ENCODE results near the gene CABP1.

CABP1 gene

DNA sequence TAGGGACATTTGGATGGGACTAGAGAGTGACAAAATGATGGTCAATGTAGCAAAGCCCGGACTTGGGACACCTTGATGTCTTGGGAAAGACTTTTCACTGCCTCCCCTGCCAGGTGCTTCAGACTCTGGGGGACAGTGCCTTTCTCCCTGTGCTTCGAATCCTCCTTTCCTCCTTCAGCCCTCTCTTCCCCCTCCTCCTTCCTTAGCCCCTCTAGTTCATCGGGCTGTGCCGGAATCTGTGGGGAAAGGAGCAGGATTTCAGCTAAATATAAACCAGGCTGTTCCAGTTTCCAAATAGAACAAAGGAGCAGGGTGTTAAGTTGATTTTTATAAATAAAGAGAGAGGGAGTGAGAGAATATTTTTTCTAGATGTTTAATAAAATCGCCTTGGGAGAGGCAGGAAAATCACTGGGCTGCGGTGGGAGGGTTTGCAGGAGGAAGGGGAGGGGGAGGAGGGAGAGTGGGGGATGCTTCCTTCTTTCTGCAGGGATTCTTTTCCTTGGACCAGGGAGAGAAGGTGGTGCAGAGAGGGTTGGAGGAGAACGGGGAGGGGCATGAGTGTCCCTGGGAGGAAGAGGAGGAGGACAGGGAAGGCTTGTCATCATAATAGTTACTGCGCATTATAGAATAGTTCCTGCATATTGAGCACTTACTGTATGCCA lies 21.3 kb upstream of the CABP1 start:
- Mint-ChIP-seq H3K4me1 (peaks cover 12% of the 10 kb centered on the region), H3K27me3 (peaks cover 11% of the 10 kb centered on the region), H3K4me3 (no peak overlapping the region), H3K27ac (no peak overlapping the region), H3K9me3 (no peaks in the 10 kb centered on the region), H3K36me3 (no peaks in the 10 kb centered on the region)

GRCh38 chr12:120620624-120621023 lies 19.8 kb upstream of the CABP1 start:
- H3K27ac Mint-ChIP-seq: no peak overlapping the region
- H3K36me3 Mint-ChIP-seq: no peaks in the 10 kb centered on the region
- peaks cover 11% of the 10 kb centered on the region for H3K27me3 Mint-ChIP-seq
- H3K9me3 Mint-ChIP-seq: no peaks in the 10 kb centered on the region
- no peaks in the 10 kb centered on the region for H3K4me1 Mint-ChIP-seq
- no peak overlapping the region for H3K4me3 Mint-ChIP-seq

DNA sequence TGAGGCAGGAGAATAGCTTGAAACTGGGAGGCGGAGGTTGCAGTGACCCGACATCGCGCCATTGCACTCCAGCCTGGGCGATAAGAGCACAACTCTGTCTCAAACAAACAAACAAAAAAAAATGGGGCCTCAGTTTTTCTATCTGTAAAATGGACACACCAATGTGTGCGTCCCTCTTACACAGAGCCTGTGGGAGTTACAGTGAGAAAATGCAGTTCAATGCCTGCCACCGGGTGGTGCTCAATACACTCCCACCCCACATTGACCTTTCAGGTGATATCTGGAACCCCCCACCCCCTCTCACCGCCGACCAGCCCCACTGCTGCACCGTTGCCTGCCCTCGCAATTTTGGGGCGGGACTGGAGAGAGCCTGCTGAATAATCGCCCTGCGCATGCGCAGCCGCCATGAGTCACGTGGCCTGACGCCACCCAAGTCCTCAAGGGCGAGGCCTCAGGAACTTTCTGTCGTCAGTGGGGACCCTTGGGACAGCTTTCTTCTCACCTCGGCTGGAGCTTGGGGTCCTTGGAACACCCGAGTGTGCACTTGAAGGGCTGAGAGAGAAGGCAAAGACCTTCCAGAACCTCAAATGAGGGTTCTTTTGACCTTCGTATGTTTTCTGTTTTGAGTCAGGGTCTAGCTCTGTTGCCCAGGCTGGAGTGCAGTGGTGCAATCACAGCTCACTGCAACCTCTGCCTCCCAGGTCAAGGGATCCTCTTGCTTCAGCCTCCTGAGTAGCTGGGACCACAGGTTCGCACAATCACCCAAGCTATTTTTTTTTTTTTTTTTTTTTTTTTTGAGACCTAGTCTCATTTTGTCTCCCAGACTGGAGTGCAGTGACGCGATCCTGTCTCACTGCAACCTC lies 14.6 kb upstream of the CABP1 start:
- Mint-ChIP-seq H3K27ac (no peak overlapping the region), H3K36me3 (no peaks in the 10 kb centered on the region), H3K4me1 (no peaks in the 10 kb centered on the region), H3K27me3 (no peaks in the 10 kb centered on the region), H3K4me3 (no peak overlapping the region), H3K9me3 (no peaks in the 10 kb centered on the region)

- H3K9me3 Mint-ChIP-seq: no peaks in the 10 kb centered on the region
- H3K27me3 Mint-ChIP-seq: no peaks in the 10 kb centered on the region
- H3K4me3 Mint-ChIP-seq: no peak overlapping the region
- H3K4me1 Mint-ChIP-seq: no peaks in the 10 kb centered on the region
- H3K36me3 Mint-ChIP-seq: no peaks in the 10 kb centered on the region
- H3K27ac Mint-ChIP-seq: no peak overlapping the region
These were observed 11.5 kb upstream of the CABP1 start for GRCh38 chr12:120628919-120629318.

- Mint-ChIP-seq H3K27me3 (no peaks in the 10 kb centered on the region), H3K27ac (no peak overlapping the region), H3K4me1 (no peaks in the 10 kb centered on the region), H3K4me3 (no peak overlapping the region), H3K9me3 (no peaks in the 10 kb centered on the region), H3K36me3 (no peaks in the 10 kb centered on the region)
These were observed 10.1 kb upstream of the CABP1 start for GRCh38 chr12:120630104-120630892.

DNA sequence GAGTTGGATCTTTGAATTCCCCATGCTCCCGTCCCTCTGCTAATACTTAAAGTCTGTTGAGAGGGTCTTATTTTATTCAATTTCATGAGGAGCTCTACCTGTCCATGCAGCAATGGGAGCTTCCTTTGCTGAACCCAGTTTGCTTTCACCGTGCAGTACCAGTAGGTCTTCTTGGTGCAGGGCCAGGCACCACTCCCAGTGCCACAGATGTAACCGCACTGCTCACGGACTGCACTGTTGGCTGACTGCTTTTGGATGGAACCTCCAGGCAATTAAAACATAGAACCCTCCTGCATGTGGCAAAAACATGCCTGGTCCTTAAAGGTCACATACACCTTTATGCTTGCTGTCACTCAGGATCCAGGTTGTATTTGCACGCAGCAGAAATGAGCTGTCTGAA lies 9.3 kb upstream of the CABP1 start:
- Mint-ChIP-seq H3K9me3 (no peaks in the 10 kb centered on the region), H3K27ac (no peak overlapping the region), H3K4me1 (no peaks in the 10 kb centered on the region), H3K36me3 (no peaks in the 10 kb centered on the region), H3K27me3 (no peaks in the 10 kb centered on the region), H3K4me3 (no peak overlapping the region)

DNA sequence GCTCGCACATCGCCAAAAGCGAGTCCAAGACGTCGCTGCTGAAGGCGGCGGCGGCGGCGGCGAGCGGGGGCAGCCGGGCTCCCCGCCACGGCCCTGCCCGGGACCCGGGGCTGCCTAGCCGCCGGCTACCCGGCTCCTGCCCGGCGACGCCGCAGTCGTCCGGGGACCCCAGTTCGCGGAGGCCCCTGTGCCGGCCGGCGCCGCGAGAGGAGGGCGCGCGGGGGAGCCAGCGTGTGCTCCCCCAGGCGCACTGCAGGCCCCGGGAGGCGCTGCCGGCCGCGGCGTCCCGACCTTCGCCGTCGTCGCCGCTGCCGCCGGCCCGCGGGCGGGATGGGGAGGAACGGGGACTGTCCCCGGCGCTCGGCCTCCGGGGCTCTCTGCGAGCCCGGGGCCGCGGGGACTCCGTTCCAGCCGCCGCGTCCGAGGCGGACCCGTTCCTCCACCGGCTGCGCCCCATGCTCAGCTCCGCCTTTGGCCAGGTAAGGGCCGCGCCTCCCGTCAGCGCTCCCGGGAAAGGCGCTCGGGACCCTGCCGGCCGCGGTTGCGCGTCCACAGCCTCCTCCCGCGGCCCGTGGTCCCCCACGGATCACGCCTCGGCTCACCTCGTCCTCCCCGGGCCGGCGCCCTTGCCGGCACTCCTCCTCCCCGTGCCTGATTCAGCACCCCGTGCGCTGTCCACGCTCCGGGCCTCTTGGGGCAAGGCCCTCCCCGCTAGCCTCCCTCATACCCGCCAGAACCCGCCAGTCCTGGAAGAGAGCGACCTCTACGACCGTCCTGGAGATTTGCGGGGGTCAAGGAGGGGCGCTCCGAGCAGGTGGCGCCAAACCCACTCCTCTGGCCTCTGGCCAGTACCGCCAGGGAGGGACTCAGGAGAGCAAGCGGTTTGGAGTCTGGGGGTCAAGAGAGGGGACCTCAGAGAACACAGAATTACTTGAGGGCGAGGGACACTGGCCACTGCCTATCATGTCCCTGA lies 721 bp downstream of the CABP1 start:
- Mint-ChIP-seq H3K27me3 (peaks cover 34% of the 10 kb centered on the region), H3K36me3 (no peaks in the 10 kb centered on the region), H3K4me1 (peaks cover 6% of the 10 kb centered on the region), H3K4me3 (peak overlapping the region; percentile 81), H3K27ac (peak overlapping the region; percentile 47), H3K9me3 (no peaks in the 10 kb centered on the region)

GRCh38 chr12:120642121-120642520 lies 1.7 kb downstream of the CABP1 start:
- Mint-ChIP-seq H3K27me3 (peaks cover 39% of the 10 kb centered on the region), H3K4me3 (peak overlapping the region; percentile 33), H3K36me3 (peaks cover 2% of the 10 kb centered on the region), H3K9me3 (no peaks in the 10 kb centered on the region), H3K4me1 (peaks cover 11% of the 10 kb centered on the region), H3K27ac (no peak overlapping the region)

- peaks cover 39% of the 10 kb centered on the region for H3K27me3 Mint-ChIP-seq
- peaks cover 12% of the 10 kb centered on the region for H3K4me1 Mint-ChIP-seq
- H3K27ac Mint-ChIP-seq: no peak overlapping the region
- H3K36me3 Mint-ChIP-seq: peaks cover 2% of the 10 kb centered on the region
- H3K9me3 Mint-ChIP-seq: no peaks in the 10 kb centered on the region
- H3K4me3 Mint-ChIP-seq: peak overlapping the region; percentile 33
These were observed 2.4 kb downstream of the CABP1 start for GRCh38 chr12:120642826-120643225.

GRCh38 chr12:120643574-120643973 lies 3.1 kb downstream of the CABP1 start:
- Mint-ChIP-seq H3K4me1 (peaks cover 12% of the 10 kb centered on the region), H3K4me3 (no peak overlapping the region), H3K27ac (no peak overlapping the region), H3K27me3 (peaks cover 41% of the 10 kb centered on the region), H3K36me3 (peaks cover 2% of the 10 kb centered on the region), H3K9me3 (no peaks in the 10 kb centered on the region)

- Mint-ChIP-seq H3K27me3 (peaks cover 47% of the 10 kb centered on the region), H3K4me1 (peaks cover 22% of the 10 kb centered on the region), H3K9me3 (no peaks in the 10 kb centered on the region), H3K36me3 (peaks cover 2% of the 10 kb centered on the region), H3K4me3 (no peak overlapping the region), H3K27ac (no peak overlapping the region)
These were observed 5.6 kb downstream of the CABP1 start for GRCh38 chr12:120646044-120646443.

GRCh38 chr12:120647375-120647755 lies 6.9 kb downstream of the CABP1 start:
- H3K27ac Mint-ChIP-seq: no peak overlapping the region
- H3K9me3 Mint-ChIP-seq: no peaks in the 10 kb centered on the region
- no peak overlapping the region for H3K4me3 Mint-ChIP-seq
- peaks cover 2% of the 10 kb centered on the region for H3K36me3 Mint-ChIP-seq
- H3K4me1 Mint-ChIP-seq: peaks cover 15% of the 10 kb centered on the region
- peaks cover 37% of the 10 kb centered on the region for H3K27me3 Mint-ChIP-seq

GRCh38 chr12:120649442-120650232 lies 9.2 kb downstream of the CABP1 start:
- Mint-ChIP-seq H3K27ac (peak overlapping the region; percentile 23), H3K27me3 (peaks cover 26% of the 10 kb centered on the region), H3K36me3 (peaks cover 2% of the 10 kb centered on the region), H3K9me3 (no peaks in the 10 kb centered on the region), H3K4me3 (peak overlapping the region; percentile 65), H3K4me1 (peaks cover 15% of the 10 kb centered on the region)

- H3K27ac Mint-ChIP-seq: no peak overlapping the region
- peaks cover 15% of the 10 kb centered on the region for H3K4me1 Mint-ChIP-seq
- no peak overlapping the region for H3K4me3 Mint-ChIP-seq
- H3K27me3 Mint-ChIP-seq: peaks cover 23% of the 10 kb centered on the region
- no peaks in the 10 kb centered on the region for H3K9me3 Mint-ChIP-seq
- peaks cover 2% of the 10 kb centered on the region for H3K36me3 Mint-ChIP-seq
These were observed 9.8 kb downstream of the CABP1 start for GRCh38 chr12:120650233-120650690.
